Activated gamma-delta T cell treated with anti-CD3 and anti-CD28 coated beads, Interleukin-2, amount 50 U/mL, for 16 hours (primary cell): ENCODE measurements around the gene BEX3.
"Not testable (repeated sequence)": the region's sequence is repeated elsewhere in the genome, so short reads cannot be mapped to it uniquely, and the experiment has no call there.

Experiments
- DNase-seq: peaks from one replicate; pipeline ENCODE4 v3.0.0-alpha.2; 2020; ENCODE audit warnings: low read depth

Gene BEX3

GRCh38 chrX:103376118-103376978, at the start of gene BEX3:
BEX3 (plus strand) TSS chrX:103376538; CDS start chrX:103377522, 984 bp downstream.
- DNase-seq, result no peak

- DNase-seq, result no peak
Measured at GRCh38 chrX:103329991-103330390, 46.3 kb upstream of the BEX3 start, which contains the start of gene TCEAL7. TCEAL7 (plus strand) TSS chrX:103330239; CDS start chrX:103331404, 1,165 bp downstream.

- DNase-seq, result no peak
Measured at GRCh38 chrX:103330681-103331288, 45.6 kb upstream of the BEX3 start.

GRCh38 chrX:103338663-103339062, 37.7 kb upstream of the BEX3 start:
- no peak for DNase-seq

GRCh38 chrX:103343105-103343504, 33.2 kb upstream of the BEX3 start:
- no peak for DNase-seq

- no peak for DNase-seq
Measured at GRCh38 chrX:103344606-103345005, 31.7 kb upstream of the BEX3 start.

- no peak for DNase-seq
Measured at GRCh38 chrX:103347682-103348397, 28.5 kb upstream of the BEX3 start.

GRCh38 chrX:103356130-103356798, 20.1 kb upstream of the BEX3 start, which contains the start of gene TCEAL9:
TCEAL9 (plus strand) TSS chrX:103356506; CDS start chrX:103357685, 1,179 bp downstream.
- DNase-seq, result no peak

- no peak for DNase-seq
Measured at GRCh38 chrX:103356858-103357257, 19.5 kb upstream of the BEX3 start.

GRCh38 chrX:103357871-103358270, 18.5 kb upstream of the BEX3 start:
- DNase-seq, result no peak

GRCh38 chrX:103359605-103360004, 16.7 kb upstream of the BEX3 start:
- DNase-seq, result not testable (repeated sequence)

GRCh38 chrX:103360092-103360491, 16.2 kb upstream of the BEX3 start:
- no peak for DNase-seq

- no peak for DNase-seq
Measured at GRCh38 chrX:103360916-103361315, 15.4 kb upstream of the BEX3 start.

GRCh38 chrX:103361798-103362197, 14.5 kb upstream of the BEX3 start:
- no peak for DNase-seq

- no peak for DNase-seq
Measured at GRCh38 chrX:103362474-103362873, 13.9 kb upstream of the BEX3 start.

- DNase-seq, result no peak
Measured at GRCh38 chrX:103363046-103363445, 13.3 kb upstream of the BEX3 start.

GRCh38 chrX:103367502-103367901, 8.8 kb upstream of the BEX3 start:
- no peak for DNase-seq

- DNase-seq, result no peak
Measured at GRCh38 chrX:103369479-103369878, 6.9 kb upstream of the BEX3 start.

GRCh38 chrX:103372886-103373285, 3.5 kb upstream of the BEX3 start:
- no peak for DNase-seq

GRCh38 chrX:103373581-103373980, 2.8 kb upstream of the BEX3 start:
- DNase-seq, result no peak

- DNase-seq, result no peak
Measured at GRCh38 chrX:103376979-103377324, 614 bp downstream of the BEX3 start.

- no peak for DNase-seq
Measured at GRCh38 chrX:103378990-103379389, 2.7 kb downstream of the BEX3 start.
